IPS DF 19.7 (cell line): ENCODE measurements around the gene CCL3.
"Not testable (repeated sequence)": the region's sequence is repeated elsewhere in the genome, so short reads cannot be mapped to it uniquely, and the experiment has no call there.

Experiments used
- DNase-seq: peaks from one replicate; pipeline ENCODE4 v3.0.0-alpha.2; 2013; ENCODE audit warnings: low read depth, low spot score

CCL3 gene

DNA sequence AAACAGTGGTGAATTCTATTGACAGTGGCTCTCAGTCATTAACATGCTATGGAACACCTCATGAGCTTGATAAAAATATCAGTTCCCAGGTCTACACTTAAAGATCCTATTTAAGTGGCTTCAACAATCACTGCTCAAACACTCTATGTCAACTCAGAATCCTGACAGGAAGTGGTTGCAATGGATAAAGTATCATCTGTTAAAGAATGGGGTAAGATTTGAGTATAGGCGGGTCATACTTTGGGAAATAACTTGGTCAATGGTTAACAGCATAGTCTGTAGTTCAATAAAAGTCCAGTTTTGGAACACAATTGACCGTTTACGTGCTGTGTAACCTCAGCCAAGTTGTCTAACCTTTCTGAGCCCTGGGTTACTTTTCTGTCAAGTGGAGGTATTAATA, 2.5 kb downstream of the CCL3 start:
- not testable (repeated sequence) for DNase-seq

DNA sequence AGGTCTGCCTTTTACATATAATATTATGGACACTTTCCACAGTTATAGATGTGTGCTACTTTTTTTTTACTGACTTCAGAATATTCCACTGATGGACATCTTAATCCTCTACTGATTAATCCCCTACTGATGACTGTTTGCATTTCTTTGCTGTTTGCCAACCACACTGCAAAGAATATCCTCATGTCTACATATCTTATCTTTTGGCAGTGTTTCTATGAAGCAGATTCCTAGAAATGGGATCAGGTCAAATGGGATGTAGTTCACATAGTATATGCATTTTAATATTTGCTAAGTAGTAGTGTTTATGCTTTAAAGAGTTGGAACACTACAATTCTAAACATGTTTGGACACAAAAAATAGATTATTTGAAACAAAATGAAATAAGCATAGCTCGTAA, 3.2 kb downstream of the CCL3 start:
- no peak for DNase-seq

DNA sequence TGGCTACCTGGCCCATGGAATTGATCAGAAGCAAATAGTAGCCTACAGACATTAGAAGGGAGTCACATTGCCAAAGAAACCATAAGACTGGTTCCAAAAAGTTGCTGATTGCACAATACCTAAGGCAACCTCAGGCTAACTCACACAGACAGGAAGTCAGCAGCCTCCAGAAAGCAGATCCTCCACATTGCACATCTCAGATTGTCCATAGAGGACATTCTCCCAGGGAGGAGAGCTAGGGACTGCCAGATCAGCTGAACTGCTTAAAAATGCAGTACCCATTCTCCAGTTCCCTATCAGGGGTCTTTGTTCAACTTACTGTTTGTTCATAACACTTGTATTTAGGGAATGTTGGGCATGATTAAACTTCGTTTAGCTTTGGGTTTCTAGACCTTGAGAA, 4.2 kb downstream of the CCL3 start:
- no peak for DNase-seq

DNA sequence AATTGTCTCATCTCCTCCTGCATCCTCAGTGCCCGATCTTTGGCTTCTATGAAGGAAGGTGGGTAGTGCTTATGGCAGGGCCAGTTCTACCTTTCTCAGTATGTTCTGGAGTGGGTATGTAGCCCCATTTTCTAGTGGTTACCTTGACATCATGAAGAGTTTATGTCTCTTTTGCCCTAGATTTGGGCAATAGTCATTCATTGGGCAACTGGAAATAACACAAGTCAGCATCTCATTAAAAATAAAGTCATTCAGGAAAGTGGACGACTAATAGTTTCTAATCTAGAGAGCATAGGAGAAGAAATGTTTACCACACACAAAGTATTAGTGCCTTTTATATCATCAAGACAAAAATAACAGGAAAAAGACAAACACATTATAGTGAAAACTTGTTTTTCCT, 6.3 kb downstream of the CCL3 start:
- DNase-seq: not testable (repeated sequence)

DNA sequence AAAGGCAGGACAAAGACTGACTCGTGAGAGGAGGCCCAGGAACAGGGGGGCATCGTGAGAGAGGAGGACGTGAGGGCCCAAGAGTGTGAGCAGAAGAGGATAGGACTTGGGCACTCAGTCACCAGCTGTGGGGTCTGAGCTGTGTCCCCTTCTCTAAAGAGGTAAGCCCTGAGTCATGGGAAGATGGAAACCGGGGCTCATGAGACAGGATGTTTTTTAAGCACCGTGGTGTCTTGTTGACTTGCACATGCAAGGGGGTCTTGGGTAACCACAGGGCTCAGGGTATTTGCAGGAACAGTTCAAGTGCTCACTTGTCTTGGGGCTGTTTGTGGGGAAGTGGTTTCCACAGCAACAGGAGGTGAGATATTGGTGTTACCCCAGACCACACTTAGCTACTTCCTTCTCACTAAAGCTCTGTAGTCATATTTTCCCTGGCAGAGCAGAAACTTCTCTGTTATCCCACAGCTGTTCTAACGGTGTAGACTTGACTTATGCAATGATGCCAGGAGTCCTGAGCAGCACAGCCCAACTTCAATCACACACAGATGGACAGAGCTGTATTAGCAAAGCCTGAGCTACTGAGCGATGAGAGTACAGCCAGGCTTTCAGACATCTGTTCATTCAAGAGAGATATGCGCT, 7.3 kb downstream of the CCL3 start:
- not testable (repeated sequence) for DNase-seq

DNA sequence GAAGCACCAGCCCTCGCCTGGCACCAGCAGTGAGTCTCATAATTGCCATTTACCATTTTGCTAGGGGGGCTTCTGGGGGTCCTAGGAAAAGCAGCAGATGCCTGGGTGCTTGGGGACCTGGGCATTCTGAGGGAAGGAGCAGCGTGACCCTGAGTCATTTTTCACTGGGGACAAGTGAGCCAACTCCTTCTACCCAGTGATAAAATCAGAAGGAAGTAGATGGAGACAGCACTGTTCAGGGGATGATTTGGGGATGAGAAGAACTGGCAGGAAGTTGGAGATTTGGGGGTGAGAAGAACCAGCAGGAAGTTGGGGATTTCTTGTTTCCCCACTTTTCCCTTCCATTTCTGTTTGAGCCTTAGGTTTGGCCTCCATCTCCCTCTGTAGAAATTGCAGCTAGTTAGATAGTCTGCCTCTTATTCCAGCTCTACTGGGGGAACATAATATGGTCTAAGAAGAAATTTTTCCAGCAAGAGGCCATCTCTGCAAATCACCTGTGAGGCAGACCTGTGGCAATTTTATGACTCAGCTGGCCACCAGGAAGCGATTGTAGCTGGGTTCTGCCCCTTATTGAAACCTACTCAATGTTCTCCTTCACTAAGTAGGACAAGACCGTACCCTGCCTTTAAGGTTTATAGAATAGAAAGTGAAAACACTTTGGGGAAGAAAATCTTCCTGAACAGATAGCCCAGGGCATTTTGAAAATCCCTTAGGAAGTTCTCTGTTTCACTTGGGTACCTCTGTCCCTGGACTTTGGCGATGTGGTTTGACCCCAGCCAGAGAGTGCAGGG, 8.1 kb downstream of the CCL3 start:
- not testable (repeated sequence) for DNase-seq

DNA sequence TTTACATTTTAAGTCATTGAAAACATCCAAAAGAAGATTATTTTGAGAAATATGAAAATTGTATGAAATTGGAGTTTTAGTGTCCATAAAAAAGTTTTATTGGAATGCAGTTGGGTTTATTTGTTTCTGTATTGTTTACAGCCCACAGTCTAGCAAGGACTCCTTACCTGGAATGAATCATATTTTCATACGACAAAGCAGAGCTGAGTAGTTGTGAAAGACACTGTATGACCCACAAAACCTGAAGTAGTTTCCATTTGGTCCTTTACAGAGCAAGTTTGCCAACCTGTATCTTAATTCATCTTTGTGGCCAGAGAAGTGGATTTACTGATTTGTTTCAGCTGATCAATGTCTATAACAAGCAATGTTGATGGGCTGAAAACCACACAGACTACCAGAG, 15.6 kb downstream of the CCL3 start:
- DNase-seq: no peak

DNA sequence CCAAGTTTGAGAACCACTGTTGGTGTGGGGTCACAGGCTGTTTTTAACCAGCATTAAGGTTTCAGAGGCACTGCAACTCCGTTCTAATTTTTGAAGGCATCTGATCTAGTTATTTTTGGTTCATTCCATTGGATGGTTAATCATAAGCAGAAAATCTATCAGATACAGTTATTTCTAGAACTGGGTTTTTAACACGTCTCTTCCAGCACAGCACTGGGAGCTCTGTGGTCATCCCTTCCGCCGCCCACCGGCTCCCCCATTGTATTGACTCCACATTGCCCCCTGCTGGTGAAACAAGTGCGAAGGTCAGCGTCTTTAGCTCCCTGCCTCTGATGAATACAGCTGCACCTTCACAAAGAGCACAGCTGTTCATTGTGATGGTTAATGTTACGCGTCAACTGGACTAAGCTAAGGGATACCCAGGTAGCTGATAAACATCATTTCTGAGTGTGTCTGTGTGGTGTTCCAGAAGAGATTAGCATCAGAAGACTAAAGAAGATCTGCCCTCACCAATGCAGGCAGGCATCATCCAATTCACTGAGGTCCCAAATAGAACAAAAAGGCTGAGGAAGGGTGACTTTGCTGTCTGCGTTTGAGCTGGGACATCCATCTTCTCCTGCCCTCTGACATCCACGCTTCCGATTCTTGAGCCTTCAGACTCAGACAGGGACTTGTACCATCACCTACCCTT, 17.4 kb downstream of the CCL3 start:
- DNase-seq: peak; percentile 28

DNA sequence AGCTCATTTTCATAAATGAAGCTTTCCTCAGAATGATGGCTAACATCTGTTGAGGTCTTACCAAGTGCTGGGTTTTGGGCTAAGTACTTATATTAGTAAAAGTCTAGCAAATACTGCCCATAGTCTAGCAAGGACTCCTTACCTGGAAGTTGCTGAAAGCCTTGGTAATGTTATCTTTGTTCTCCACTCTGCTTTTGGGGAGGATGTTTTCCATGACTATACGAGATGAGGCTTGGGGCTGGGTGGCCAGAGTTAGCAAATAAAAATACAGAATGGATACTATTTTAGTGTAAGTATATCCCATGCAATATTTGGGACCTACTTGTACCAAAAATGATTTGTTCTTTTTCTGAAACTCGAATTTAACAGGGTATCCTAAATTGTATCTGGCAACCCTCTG, 18.2 kb downstream of the CCL3 start:
- no peak for DNase-seq

DNA sequence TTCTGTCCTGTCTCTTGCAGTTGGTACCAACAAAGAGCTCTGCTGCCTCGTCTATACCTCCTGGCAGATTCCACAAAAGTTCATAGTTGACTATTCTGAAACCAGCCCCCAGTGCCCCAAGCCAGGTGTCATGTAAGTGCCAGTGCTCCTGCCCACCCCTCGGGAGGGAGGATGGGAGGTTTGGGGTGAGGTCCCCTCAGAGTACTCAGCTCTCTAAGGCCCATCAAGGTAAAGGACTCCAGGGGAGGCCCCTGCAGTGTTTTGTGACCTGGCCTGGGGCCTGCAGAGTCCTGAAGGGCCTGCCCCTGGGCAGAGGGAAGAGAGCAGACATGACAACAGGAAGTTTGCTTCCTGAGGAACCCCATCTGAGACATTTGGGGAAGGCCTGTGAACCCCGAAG, 19.5 kb downstream of the CCL3 start:
- no peak for DNase-seq

DNA sequence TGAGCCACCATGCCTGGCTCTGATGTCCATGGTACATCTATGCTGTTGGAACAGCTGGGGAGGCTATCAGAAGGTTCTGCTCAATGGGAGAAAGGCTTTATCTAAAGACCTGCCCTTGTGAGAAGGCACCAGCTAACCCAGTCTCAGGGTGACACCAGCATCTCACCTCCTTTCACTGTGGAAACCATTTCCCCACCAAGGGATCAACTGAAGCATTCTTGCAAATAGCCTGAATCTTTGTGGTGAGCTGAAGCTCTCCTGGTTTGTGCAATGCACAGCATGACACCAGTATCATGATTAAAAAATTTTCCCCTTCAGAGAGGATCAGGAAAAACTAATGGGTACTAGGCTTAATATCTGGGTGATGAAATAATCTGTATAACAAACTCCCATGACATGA, 20.8 kb downstream of the CCL3 start:
- DNase-seq: no peak

DNA sequence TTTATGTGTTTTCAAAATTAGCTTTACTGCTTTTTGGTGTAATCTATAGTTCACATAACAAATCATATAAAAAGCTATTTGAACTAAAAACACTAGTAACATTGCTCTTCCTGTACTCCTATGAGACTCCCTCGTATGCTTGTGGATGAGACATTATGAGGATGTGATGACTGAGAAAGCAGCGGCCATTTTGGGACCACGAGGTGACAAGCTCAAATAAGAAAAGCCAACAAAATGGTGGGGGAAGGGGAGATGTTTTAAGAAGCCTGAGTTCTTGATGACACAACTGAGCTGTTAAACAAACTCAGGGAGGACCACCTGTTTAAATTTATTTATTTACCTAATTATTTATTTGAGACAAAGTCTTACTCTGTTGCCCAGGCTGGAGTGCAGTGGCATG, 21.4 kb downstream of the CCL3 start:
- DNase-seq: no peak

DNA sequence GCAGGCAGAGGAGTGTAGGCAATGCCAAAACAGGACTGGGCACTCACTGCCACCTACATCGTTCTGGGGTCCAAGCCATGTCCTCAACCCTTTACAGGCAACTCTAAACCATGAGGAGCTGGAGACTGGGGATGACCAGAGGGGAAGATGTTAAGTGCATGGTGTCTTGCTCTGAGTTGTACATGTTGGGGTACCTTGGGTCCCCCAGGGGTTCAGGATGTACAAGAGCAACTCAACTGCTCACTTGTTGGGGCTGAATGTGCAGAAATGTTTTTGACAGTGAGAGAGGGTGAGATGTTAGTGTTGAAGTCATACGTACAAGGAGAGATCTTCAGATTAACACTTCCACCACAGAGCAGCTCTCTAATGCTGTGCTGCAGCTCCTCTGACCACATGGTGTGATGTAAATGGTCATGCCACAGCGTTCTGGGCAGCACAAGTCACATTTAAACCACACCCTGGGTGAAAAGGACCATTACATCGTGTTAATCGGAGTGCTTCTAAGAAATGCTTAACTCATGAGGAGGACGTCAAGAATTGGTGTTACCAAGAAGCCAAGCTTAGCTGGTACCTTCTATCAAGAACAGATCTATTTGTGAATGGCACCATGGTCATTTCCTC, 23.5 kb downstream of the CCL3 start:
- DNase-seq: no peak

DNA sequence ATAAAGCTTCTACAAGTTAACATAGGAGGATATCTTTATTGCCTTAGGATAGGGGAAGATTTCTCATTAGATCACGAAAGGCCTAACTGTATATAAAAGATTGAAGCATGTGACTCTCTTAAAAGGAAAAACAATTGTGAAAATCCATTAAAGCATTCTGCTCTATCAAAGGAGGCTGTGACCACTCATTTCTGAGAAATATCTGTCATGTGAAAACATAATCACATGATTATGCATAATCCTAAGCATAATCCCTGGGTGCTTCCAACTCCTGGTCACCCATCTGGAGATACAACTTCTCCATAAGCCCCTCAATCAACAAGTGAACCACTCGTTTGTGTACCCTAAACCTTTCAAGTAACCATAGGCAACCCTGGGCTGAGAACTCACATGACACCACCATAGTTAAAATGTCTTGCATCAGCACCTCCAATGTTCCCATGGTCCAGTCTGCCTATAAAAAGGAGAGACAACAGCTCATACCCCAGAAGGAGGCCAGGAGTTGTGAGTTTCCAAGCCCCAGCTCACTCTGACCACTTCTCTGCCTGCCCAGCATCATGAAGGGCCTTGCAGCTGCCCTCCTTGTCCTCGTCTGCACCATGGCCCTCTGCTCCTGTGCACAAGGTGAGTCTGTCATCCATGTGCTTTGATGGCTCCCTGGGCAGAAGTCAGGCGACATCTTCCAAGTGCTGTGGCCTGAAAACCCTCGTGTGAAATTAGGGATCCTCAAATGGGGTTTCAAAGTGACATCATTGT, 26.0 kb downstream of the CCL3 start, which contains the start of gene CCL18:
CCL18 (plus strand) TSS at position 487 of the 756 bp plus-strand sequence; CDS start at position 558, 71 bp downstream.
- DNase-seq: no peak

DNA sequence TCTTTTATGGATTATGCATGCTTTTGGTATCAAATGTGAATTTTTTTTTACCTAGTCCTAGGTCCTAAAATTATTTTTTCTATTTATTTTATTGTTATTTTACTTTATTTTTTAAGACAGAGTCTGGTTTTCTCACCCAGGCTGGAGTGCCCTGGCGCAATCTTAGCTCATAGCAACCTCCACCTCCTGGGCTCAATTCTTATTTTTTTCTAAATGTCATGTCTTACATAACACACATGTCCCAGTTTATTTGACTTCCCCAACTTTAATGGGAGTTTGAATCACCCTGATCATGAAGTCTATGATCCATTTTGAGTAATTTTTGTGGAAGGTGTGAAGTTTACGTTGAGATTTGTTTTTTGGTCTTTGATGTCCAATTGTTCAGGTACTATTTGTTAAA, 29.1 kb downstream of the CCL3 start:
- no peak for DNase-seq

DNA sequence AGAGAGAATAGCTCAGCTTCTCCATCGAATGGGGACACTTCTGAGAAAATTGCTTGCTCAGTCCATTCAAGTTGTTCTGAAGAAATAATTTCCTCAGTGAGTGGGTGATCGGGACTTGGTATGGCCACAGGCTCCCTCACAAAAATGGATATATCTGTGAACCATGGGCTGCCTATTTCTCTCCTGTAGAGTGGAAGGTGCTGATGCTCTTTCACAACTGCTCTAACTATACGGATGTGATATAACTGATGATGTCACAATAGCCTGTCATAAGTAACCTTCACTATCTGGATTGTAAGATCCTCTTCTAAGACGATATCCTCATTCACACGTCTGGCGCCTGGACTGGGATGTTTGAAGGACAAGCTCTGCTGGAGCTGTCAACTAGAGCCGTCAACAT, 30.5 kb downstream of the CCL3 start:
- DNase-seq: no peak

DNA sequence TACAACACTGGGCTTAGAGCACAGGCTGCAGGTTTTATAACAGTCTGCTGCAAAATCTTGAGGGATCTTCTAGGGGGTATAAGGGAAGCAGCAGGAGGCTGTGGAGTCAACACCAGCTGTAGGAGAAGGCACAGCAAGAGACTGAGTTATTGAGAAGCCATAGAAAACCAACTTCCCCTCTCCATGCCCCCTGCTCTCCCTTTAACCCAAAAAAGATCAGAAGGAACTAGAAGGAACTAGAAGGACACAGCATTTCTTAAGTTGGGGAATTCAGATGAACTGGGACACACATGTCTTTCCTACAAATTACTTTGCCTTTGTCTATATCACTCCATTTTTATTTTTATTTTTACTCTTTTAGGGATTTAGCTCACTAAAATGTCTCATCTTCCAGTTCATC, 32.0 kb downstream of the CCL3 start:
- no peak for DNase-seq

DNA sequence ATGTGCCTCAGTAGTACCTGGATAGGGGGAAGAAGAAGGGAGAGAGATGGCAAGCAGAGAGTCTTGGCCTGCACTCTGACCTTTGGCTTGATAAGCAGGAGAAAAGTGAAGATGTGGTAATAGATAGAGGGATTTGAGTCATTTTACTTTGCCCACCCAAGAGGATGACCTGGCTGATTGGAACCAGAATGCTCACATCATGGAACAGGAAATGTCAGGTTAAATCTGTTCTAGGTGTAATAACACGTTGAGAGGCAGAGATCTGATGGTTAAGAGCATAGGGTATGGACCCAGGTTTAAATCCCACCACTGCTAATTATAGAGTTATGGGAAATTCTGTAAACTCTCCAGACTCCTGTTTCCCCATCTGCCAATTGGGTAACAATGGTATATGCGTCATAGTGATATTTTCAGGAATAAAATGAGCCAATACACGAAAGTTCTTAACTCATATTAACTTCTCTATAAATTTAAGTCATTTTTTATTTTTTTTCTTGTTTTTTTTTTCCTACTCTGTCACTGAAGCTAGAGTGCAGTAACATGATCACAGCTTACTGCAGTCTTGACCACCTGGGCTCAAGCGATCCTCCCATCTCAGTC, 33.9 kb downstream of the CCL3 start:
- no peak for DNase-seq

DNA sequence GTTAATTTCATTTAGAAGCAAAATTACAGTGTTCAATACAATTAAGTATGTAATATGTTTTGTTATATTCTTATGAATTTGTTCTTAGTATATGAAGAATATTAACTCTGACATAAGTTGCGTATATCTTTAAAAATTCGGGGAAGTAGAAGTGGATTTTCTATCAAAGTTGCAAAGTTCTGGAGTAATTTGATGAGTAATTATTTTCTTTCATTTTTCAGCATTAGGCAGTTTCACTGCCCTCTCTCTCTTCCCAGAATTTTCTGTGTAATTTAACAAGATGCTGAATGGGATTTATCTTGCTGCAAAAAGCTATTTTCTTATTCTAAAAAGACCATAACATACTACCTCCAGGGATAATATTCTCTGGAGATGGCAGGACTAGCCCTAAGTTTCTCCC, 34.8 kb downstream of the CCL3 start:
- DNase-seq: no peak

DNA sequence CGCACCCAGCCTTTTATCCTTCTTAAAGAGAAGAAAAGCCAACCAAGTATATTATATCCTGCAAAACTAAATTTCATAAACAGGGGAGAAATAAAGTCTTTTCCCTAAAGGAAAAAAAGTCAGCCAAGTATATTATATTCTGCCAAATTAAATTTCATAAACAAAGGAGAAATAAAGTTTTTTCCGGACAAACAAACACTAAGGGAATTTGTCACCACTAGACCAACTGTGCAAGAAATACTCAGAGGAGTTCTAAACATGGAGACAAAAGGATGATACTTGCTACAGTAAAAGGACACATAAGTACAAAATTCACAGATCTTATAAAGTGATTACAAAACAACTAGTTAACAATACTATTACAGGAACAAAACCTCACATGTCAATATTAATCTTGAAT, 40.3 kb downstream of the CCL3 start:
- DNase-seq: no peak

DNA sequence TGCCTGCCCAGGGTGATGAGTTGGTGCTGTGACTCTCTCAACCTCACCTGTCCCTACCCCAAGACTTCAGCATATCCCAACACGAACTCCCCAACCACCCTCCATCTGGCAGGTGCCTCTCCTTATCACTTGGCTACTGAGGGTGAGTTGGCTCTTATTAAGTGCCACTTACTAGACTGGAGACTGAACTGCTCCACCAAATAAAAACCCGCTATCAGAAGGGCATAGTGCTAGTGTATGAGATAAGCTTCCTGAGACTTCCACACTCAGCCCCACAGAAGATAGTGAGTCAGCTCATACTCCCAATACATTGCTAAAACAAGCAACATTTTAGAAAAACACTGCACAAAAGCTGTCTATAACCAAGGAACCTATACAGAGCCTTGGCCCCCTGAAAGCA, 41.9 kb downstream of the CCL3 start:
- DNase-seq: no peak
